Lower leg skin (tissue), 4 donors: ENCODE results near the gene ANKRD37. TPM values are rescaled to one million over a fixed set of nuclear protein-coding genes. Genes with fewer than 3 reads are reported as not detected.

Source experiments
- DNase-seq, 2 donors: peaks; one replicate each; pipeline ENCODE4 v3.0.0-alpha.2; 2019; ENCODE audit warnings: low spot score in 2 of 2
- H3K4me3 ChIP-seq: fragments of 200-600 bp; sonication (generic); 2 replicates; pipeline ENCODE4 v1.5.1; 2017; ENCODE audit warnings: mild to moderate bottlenecking, low read depth; ENCODE audit not compliant: poor library complexity, severe bottlenecking
- CTCF ChIP-seq, 3 donors: fragments of 450-650 bp; IDR thresholded peaks; one replicate each; pipeline ENCODE4 v1.5.1; 2016; ENCODE audit warnings: antibody characterized with exemption in 3 of 3, mild to moderate bottlenecking in 3 of 3, moderate library complexity in 2 of 3
- POLR2A ChIP-seq, 2 donors: fragments of 450-650 bp; IDR thresholded peaks; one replicate each; pipeline ENCODE4 v1.6.1; 2016 to 2017; ENCODE audit warnings: antibody characterized with exemption in 2 of 2, mild to moderate bottlenecking in 1 of 2, moderate library complexity in 1 of 2
- WGBS, 2 donors: methylation state at CpG; one replicate each; pipeline ENCODE4 v1.1.5; 2018; 5-methylcytosine and 5-hydroxymethylcytosine counted together
- intact Hi-C: fragments of 100-400 bp; cut with DNase I; formaldehyde crosslinking; loops from one replicate; pipeline ENCODE4 v1.15.0; 2023; ENCODE audit warnings: low total_unique reads
- total RNA-seq, 4 donors: library from RNA; depleted of rRNA; stranded (reverse); fragments of >200 nt; gene quantifications; one replicate each; pipeline ENCODE4 v1.1.0, GENCODE V29; 2016

Gene ANKRD37
- total RNA-seq, 4 donors from 2014 or later: 16.1 to 30.8 (median 22.1) TPM

- intact Hi-C loops: no loop called here
- TF ChIP-seq CTCF (IDR thresholded peaks at IDR 0.05) (no peak), POLR2A (IDR thresholded peaks at IDR 0.05) (no peak)
- H3K4me3 ChIP-seq: no peak overlapping the region
- 51 to 60% methylated on average over 5 of the region's 5 CpGs for WGBS, 2 donors
- no peak for DNase-seq
Measured at GRCh38 chr4:185357211-185357610, 39.4 kb upstream of the ANKRD37 start.

GRCh38 chr4:185357733-185358440, 38.8 kb upstream of the ANKRD37 start:
- H3K4me3 ChIP-seq: no peak overlapping the region
- DNase-seq: no peak
- WGBS, 2 donors: 77 to 87% methylated on average over 7 of the region's 7 CpGs
- intact Hi-C loops: no loop called here
- TF ChIP-seq POLR2A (IDR thresholded peaks at IDR 0.05) (no peak), CTCF (IDR thresholded peaks at IDR 0.05) (no peak)

- intact Hi-C loops: no loop called here
- no peak for TF ChIP-seq POLR2A (IDR thresholded peaks at IDR 0.05)
- no peak for TF ChIP-seq CTCF (IDR thresholded peaks at IDR 0.05)
- DNase-seq: no peak
- 84 to 88% methylated on average over 4 of the region's 4 CpGs for WGBS, 2 donors
- no peak overlapping the region for H3K4me3 ChIP-seq
Measured at GRCh38 chr4:185358514-185358913, 38.1 kb upstream of the ANKRD37 start.

GRCh38 chr4:185358959-185359358, 37.7 kb upstream of the ANKRD37 start:
- DNase-seq: no peak
- no peak for TF ChIP-seq POLR2A (IDR thresholded peaks at IDR 0.05)
- no peak for TF ChIP-seq CTCF (IDR thresholded peaks at IDR 0.05)
- 89 to 90% methylated on average over 4 of the region's 4 CpGs for WGBS, 2 donors
- intact Hi-C loops: no loop called here
- H3K4me3 ChIP-seq: no peak overlapping the region

- TF ChIP-seq POLR2A (IDR thresholded peaks at IDR 0.05) (no peak), CTCF (IDR thresholded peaks at IDR 0.05) (no peak)
- WGBS, 2 donors: 88 to 95% methylated on average over 8 of the region's 8 CpGs
- intact Hi-C loops: no loop called here
- no peak overlapping the region for H3K4me3 ChIP-seq
- no peak for DNase-seq
Measured at GRCh38 chr4:185359767-185360446, 36.7 kb upstream of the ANKRD37 start.
